Mammary epithelial cell (primary cell): ENCODE measurements around the gene TINAGL1.

Experiments
- EZH2 ChIP-seq: IDR thresholded peaks from 2 replicates; pipeline ENCODE4 v1.6.1; 2012; ENCODE audit warnings: low read length, inconsistent platforms, borderline replicate concordance
- TF ChIP-seq, protein P1 (sequence below), 2 donors: IDR thresholded peaks in 1 of 2; conservative IDR thresholded peaks in 1 of 2; 2 replicates each; pipeline ENCODE4 v1.5.1; 2011 to 2012; ENCODE audit warnings: inconsistent platforms in 2 of 2, low read length in 2 of 2, mild to moderate bottlenecking in 2 of 2, control low read depth in 1 of 2, low read depth in 1 of 2; ENCODE audit not compliant: insufficient read depth in 1 of 2; ENCODE audit errors: extremely low read depth in 1 of 2

DNA sequence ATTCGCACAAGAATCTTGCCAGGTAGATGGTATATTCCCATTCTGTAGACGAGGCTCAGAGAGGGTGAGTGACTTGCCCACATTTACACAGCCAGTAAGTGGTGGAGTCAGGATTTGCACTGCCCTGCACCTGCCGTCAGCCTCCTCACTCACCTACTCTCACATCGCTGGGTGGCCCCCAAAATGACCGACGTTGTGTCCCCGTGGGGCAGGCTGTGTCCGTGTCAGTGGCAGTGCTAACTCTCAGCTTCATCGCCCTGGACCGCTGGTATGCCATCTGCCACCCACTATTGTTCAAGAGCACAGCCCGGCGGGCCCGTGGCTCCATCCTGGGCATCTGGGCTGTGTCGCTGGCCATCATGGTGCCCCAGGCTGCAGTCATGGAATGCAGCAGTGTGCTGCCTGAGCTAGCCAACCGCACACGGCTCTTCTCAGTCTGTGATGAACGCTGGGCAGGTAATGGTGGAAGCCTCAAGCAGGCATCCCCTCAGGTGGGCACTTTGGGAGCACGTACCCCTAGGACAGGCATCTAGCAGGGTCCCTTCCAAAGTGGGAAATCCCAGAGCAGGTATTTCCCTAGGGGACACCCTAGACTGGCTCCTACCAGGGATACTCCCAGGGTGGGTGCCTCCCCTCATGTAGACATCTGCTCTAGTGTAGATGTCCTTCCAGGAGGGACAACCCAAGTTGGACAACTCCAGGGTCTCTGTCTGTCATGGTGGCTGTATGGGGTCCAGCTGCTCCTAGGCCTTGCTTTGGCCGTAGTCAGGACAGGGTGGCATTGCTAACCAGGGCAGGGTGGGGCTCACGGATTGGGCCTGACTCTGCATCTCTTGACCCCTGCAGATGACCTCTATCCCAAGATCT is 44.5 kb downstream of the TINAGL1 start:
- TF ChIP-seq EZH2, result no peak
- TF ChIP-seq, protein P1, sequence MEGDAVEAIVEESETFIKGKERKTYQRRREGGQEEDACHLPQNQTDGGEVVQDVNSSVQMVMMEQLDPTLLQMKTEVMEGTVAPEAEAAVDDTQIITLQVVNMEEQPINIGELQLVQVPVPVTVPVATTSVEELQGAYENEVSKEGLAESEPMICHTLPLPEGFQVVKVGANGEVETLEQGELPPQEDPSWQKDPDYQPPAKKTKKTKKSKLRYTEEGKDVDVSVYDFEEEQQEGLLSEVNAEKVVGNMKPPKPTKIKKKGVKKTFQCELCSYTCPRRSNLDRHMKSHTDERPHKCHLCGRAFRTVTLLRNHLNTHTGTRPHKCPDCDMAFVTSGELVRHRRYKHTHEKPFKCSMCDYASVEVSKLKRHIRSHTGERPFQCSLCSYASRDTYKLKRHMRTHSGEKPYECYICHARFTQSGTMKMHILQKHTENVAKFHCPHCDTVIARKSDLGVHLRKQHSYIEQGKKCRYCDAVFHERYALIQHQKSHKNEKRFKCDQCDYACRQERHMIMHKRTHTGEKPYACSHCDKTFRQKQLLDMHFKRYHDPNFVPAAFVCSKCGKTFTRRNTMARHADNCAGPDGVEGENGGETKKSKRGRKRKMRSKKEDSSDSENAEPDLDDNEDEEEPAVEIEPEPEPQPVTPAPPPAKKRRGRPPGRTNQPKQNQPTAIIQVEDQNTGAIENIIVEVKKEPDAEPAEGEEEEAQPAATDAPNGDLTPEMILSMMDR (conservative IDR thresholded peaks at IDR 0.05 in 1 of 2, IDR thresholded peaks at IDR 0.05 in 1 of 2; ENCODE audit: extremely low read depth in 1 of 2, insufficient read depth in 1 of 2, low read depth in 1 of 2, low read length in 2 of 2), result no peak
